ENCODE measurements around the gene SHKBP1.
A peak's percentile ranks its signal among the peaks of the same experiment; 100 is the strongest.
"Not testable (repeated sequence)": the region's sequence is repeated elsewhere in the genome, so short reads cannot be mapped to it uniquely, and the experiment has no call there.

The SHKBP1 gene

GRCh38 chr19:40576585-40577451, at the start of gene SHKBP1:
Gene SHKBP1, plus strand, starts transcription at chr19:40576873. Its CDS starts 27 bp downstream, at chr19:40576900.
- DNase-seq: peak; percentile 73

GRCh38 chr19:40528078-40528477, 48.6 kb upstream of the SHKBP1 start:
- no peak for DNase-seq

GRCh38 chr19:40528533-40529092, 48.1 kb upstream of the SHKBP1 start:
- no peak for DNase-seq

- peak; percentile 66 for DNase-seq
Measured at GRCh38 chr19:40529093-40529954, 47.3 kb upstream of the SHKBP1 start.

GRCh38 chr19:40530091-40530901, 46.4 kb upstream of the SHKBP1 start:
- no peak for DNase-seq

- DNase-seq: no peak
Measured at GRCh38 chr19:40533508-40533907, 43.2 kb upstream of the SHKBP1 start.

GRCh38 chr19:40534148-40534547, 42.5 kb upstream of the SHKBP1 start:
- DNase-seq: no peak

GRCh38 chr19:40539070-40539469, 37.6 kb upstream of the SHKBP1 start:
- DNase-seq: no peak

- DNase-seq: no peak
Measured at GRCh38 chr19:40542202-40542859, 34.3 kb upstream of the SHKBP1 start.

- DNase-seq: no peak
Measured at GRCh38 chr19:40543029-40543597, 33.6 kb upstream of the SHKBP1 start.

- DNase-seq: not testable (repeated sequence)
Measured at GRCh38 chr19:40546153-40546841, 30.4 kb upstream of the SHKBP1 start.

- not testable (repeated sequence) for DNase-seq
Measured at GRCh38 chr19:40547190-40547589, 29.5 kb upstream of the SHKBP1 start.

- DNase-seq: no peak
Measured at GRCh38 chr19:40547836-40548235, 28.8 kb upstream of the SHKBP1 start.

GRCh38 chr19:40549007-40549708, 27.5 kb upstream of the SHKBP1 start:
- DNase-seq: peak; percentile 16

GRCh38 chr19:40550951-40551350, 25.7 kb upstream of the SHKBP1 start:
- no peak for DNase-seq

GRCh38 chr19:40552848-40553247, 23.8 kb upstream of the SHKBP1 start:
- no peak for DNase-seq

GRCh38 chr19:40553885-40554857, 22.5 kb upstream of the SHKBP1 start:
- no peak for DNase-seq

- DNase-seq: no peak
Measured at GRCh38 chr19:40555978-40556689, 20.5 kb upstream of the SHKBP1 start.

Measured in NCI-H1048 (cell line).